CD4-positive, alpha-beta T cell (primary cell): Measurements from ENCODE around the gene RXFP1. TPM values are rescaled to one million over a fixed set of nuclear protein-coding genes. Genes with fewer than 3 reads are reported as not detected.

ENCODE experiments used
- ATAC-seq: fragments of 200-7000 bp; cut with Tn5 transposase; one replicate; pipeline ENCODE4 v1.10.0; 2022; ENCODE audit warnings: mild to moderate bottlenecking; ENCODE audit not compliant: poor library complexity
- CTCF ChIA-PET: fragments of 350-600 bp; sonication (Branson Sonifier 250); formaldehyde crosslinking; loops from one replicate; lab custom pipeline; 2021; ENCODE audit warnings: antibody characterized with exemption, inconsistent platforms; lab: Charles Lee
- POLR2A ChIA-PET: fragments of 350-600 bp; sonication (Branson Sonifier 250); formaldehyde crosslinking; loops from one replicate; lab custom pipeline; 2021; ENCODE audit warnings: antibody characterized with exemption, inconsistent platforms; lab: Charles Lee
- DNase-seq, 14 experiments: peaks; one replicate each; pipeline ENCODE4 v3.0.0-alpha.2; 2013 to 2020; ENCODE audit warnings: mixed read lengths in 2 of 14
- H3K27ac ChIP-seq, 2 donors: one replicate each; pipeline versions ENCODE4 v1.5.1 to v1.7.0; 2013; ENCODE audit warnings: low read length in 2 of 2, low read depth in 1 of 2, mild to moderate bottlenecking in 1 of 2
- H3K27me3 ChIP-seq, 2 experiments: 1 replicate in 1 of 2; 2 replicates in 1 of 2; pipeline versions ENCODE4 v1.6.1 to v1.7.0; 2013; ENCODE audit warnings: low read length in 2 of 2, control low read depth in 1 of 2, mild to moderate bottlenecking in 1 of 2, moderate library complexity in 1 of 2; ENCODE audit not compliant: insufficient read depth in 2 of 2, control insufficient read depth in 1 of 2
- H3K36me3 ChIP-seq: one replicate; pipeline ENCODE4 v1.6.1; 2013; ENCODE audit warnings: low read length, control low read depth; ENCODE audit not compliant: insufficient read depth
- H3K4me1 ChIP-seq: one replicate; pipeline ENCODE4 v1.6.1; 2013; ENCODE audit warnings: low read length, control low read depth; ENCODE audit not compliant: insufficient read depth
- H3K4me3 ChIP-seq: one replicate; pipeline ENCODE4 v1.5.1; 2013; ENCODE audit warnings: mild to moderate bottlenecking, low read length, moderate library complexity
- H3K9me3 ChIP-seq, 2 experiments: 1 replicate in 1 of 2; 2 replicates in 1 of 2; pipeline versions ENCODE4 v1.6.1 to v1.7.0; 2013; ENCODE audit warnings: low read length in 2 of 2, mild to moderate bottlenecking in 2 of 2, control low read depth in 1 of 2, moderate library complexity in 1 of 2; ENCODE audit not compliant: control insufficient read depth in 1 of 2, insufficient read depth in 1 of 2
- H3K27ac Mint-ChIP-seq: one replicate; pipeline ENCODE4 v1.8.0; 2020; ENCODE audit warnings: mixed read lengths
- H3K27me3 Mint-ChIP-seq: one replicate; pipeline ENCODE4 v1.8.0; 2021; ENCODE audit warnings: mixed read lengths
- H3K36me3 Mint-ChIP-seq: one replicate; pipeline ENCODE4 v1.8.0; 2021; ENCODE audit warnings: low read depth, mixed read lengths
- H3K4me1 Mint-ChIP-seq: one replicate; pipeline ENCODE4 v1.8.0; 2021; ENCODE audit warnings: low read depth, mixed read lengths
- H3K4me3 Mint-ChIP-seq: one replicate; pipeline ENCODE4 v1.8.0; 2020; ENCODE audit warnings: mild to moderate bottlenecking, mixed read lengths
- H3K9me3 Mint-ChIP-seq: one replicate; pipeline ENCODE4 v1.8.0; 2020; ENCODE audit warnings: mixed read lengths
- CTCF ChIP-seq: fragments of 200-600 bp; IDR thresholded peaks from one replicate; pipeline ENCODE4 v1.8.0; 2022; ENCODE audit warnings: antibody characterized with exemption, mild to moderate bottlenecking
- intact Hi-C, 2 experiments: fragments of 100-400 bp; cut with DNase I in 1 of 2; cut with micrococcal nuclease in 1 of 2; formaldehyde crosslinking; loops; one replicate each; pipeline versions ENCODE4 v1.15.1 to v1.9.0; 2023 to 2025; cut with DNase I, micrococcal nuclease
- total RNA-seq, 174 experiments: library from RNA in 2 of 174; stranded (reverse) in 2 of 174; gene quantifications; one replicate each; pipeline ENCODE4 v1.2.3 and lab custom pipeline; 2021 to 2026

The RXFP1 gene
- total RNA-seq, 2 experiments from 2014 or later, result not detected

GRCh38 chr4:158688813-158689212 lies 167.1 kb downstream of the RXFP1 start:
- Mint-ChIP-seq H3K4me3 (no peak overlapping the region), H3K4me1 (no peaks in the 10 kb centered on the region), H3K27ac (no peak overlapping the region), H3K36me3 (peaks cover 49% of the 10 kb centered on the region), H3K9me3 (no peaks in the 10 kb centered on the region), H3K27me3 (no peaks in the 10 kb centered on the region)
- H3K36me3 ChIP-seq, result peaks cover 9% of the 10 kb centered on the region
- H3K4me1 ChIP-seq, result no peaks in the 10 kb centered on the region
- ATAC-seq, result no peak
- no peak overlapping the region for H3K27ac ChIP-seq
- no peaks in the 10 kb centered on the region for H3K9me3 ChIP-seq
- no peak overlapping the region for H3K4me3 ChIP-seq
- no peak for DNase-seq
- intact Hi-C loops, result no loop called here
- POLR2A ChIA-PET, result no interaction called here
- H3K27me3 ChIP-seq, result no peaks in the 10 kb centered on the region
- no peak for TF ChIP-seq CTCF
- CTCF ChIA-PET, result no interaction called here

Other genes with a start within 250 kb of the RXFP1 start
- gene C4orf46, start 150.0 kb downstream of the RXFP1 start, total RNA-seq, result 1 to 10 TPM; 2.6 to 3.1 TPM
- 10 to 100 TPM; 12.7 to 13.1 TPM for gene ETFDH, start 150.4 kb downstream of the RXFP1 start, total RNA-seq
- gene PPID, start 201.5 kb downstream of the RXFP1 start, total RNA-seq, result 10 to 100 TPM; 10.7 to 10.8 TPM
- gene FNIP2, start 247.1 kb downstream of the RXFP1 start, total RNA-seq, result 1 to 10 TPM; 7.5 to 7.7 TPM